SK-N-SH (cell line): ENCODE results near the gene CREBRF. TPM values are rescaled to one million over a fixed set of nuclear protein-coding genes. Genes with fewer than 3 reads are reported as not detected.

ENCODE experiments used
- CTCF ChIA-PET: fragments of 300-600, 350-600 bp; formaldehyde crosslinking; extraction: SDS; loops from one replicate; lab custom pipeline; 2021; lab: Yijun Ruan, JAX
- POLR2A ChIA-PET: fragments of 350-600 bp; sonication (Branson Sonifier 250); formaldehyde crosslinking; extraction: SDS; loops from one replicate; lab custom pipeline; 2020; ENCODE audit warnings: antibody characterized with exemption, inconsistent platforms; lab: Yijun Ruan, JAX
- DNase-seq: peaks from one replicate; pipeline ENCODE4 v3.0.0; 2012
- H2AFZ ChIP-seq: fragments of 200-600 bp; sonication (generic); 2 replicates; pipeline ENCODE4 v1.8.1; 2016; ENCODE audit warnings: antibody characterized with exemption, mild to moderate bottlenecking, low read depth
- H3F3A ChIP-seq: fragments of 200-600 bp; sonication (generic); replicated peaks from 2 replicates; pipeline ENCODE3; 2016; ENCODE audit warnings: antibody characterized with exemption, mild to moderate bottlenecking; ENCODE audit not compliant: insufficient read depth
- H3K27ac ChIP-seq, 2 experiments: fragments of 200-500 bp in 1 of 2; fragments of 200-600 bp in 1 of 2; sonication (Bioruptor generic) in 1 of 2; sonication (generic), shearing (Covaris generic) in 1 of 2; 2 replicates each; pipeline versions ENCODE4 v1.5.1 to v1.6.1; 2014 to 2016; ENCODE audit warnings: low read depth in 2 of 2, inconsistent platforms in 1 of 2, low read length in 1 of 2, mild to moderate bottlenecking in 1 of 2, mixed read lengths in 1 of 2
- H3K27me3 ChIP-seq: fragments of 200-600 bp; sonication (generic), shearing (Covaris generic); 2 replicates; pipeline ENCODE4 v1.6.1; 2016; ENCODE audit warnings: mixed run types; ENCODE audit not compliant: insufficient read depth
- H3K36me3 ChIP-seq, 2 experiments: fragments of 200-500 bp in 1 of 2; fragments of 200-600 bp in 1 of 2; sonication (Bioruptor generic) in 1 of 2; sonication (generic) in 1 of 2; replicated peaks in 1 of 2; 2 replicates each; pipeline versions ENCODE3 to v1.5.1; 2014 to 2016; ENCODE audit warnings: low read length in 1 of 2, mild to moderate bottlenecking in 1 of 2; ENCODE audit not compliant: insufficient read depth in 2 of 2, control insufficient read depth in 1 of 2
- H3K4me1 ChIP-seq, 2 experiments: fragments of 200-500 bp in 1 of 2; fragments of 200-600 bp in 1 of 2; sonication (Bioruptor generic) in 1 of 2; sonication (generic), shearing (Covaris generic) in 1 of 2; 2 replicates each; pipeline versions ENCODE4 v1.5.1 to v1.6.1; 2014 to 2016; ENCODE audit warnings: low read depth in 1 of 2, low read length in 1 of 2, mixed run types in 1 of 2; ENCODE audit not compliant: insufficient read depth in 2 of 2, control insufficient read depth in 1 of 2
- H3K4me2 ChIP-seq: fragments of 200-600 bp; sonication (generic), shearing (Covaris generic); 2 replicates; pipeline ENCODE4 v1.6.1; 2017; ENCODE audit warnings: mixed run types
- H3K4me3 ChIP-seq, 2 experiments: fragments of 200-500 bp in 1 of 2; fragments of 200-600 bp in 1 of 2; sonication (Bioruptor generic) in 1 of 2; sonication (generic), shearing (Covaris generic) in 1 of 2; 2 replicates each; pipeline versions ENCODE4 v1.5.1 to v1.8.1; 2014 to 2016; ENCODE audit warnings: low read depth in 2 of 2, inconsistent platforms in 1 of 2, low read length in 1 of 2, mild to moderate bottlenecking in 1 of 2, mixed read lengths in 1 of 2, moderate library complexity in 1 of 2
- H3K79me2 ChIP-seq: fragments of 200-600 bp; sonication (generic); 2 replicates; pipeline ENCODE4 v1.8.1; 2017; ENCODE audit warnings: mild to moderate bottlenecking; ENCODE audit not compliant: insufficient read depth
- H3K9ac ChIP-seq: fragments of 200-600 bp; sonication (generic); 2 replicates; pipeline ENCODE4 v1.6.1; 2017; ENCODE audit warnings: mixed run types
- H3K9me2 ChIP-seq: fragments of 200-600 bp; sonication (generic); 2 replicates; pipeline ENCODE4 v1.6.1; 2017; ENCODE audit warnings: mixed run types
- H3K9me3 ChIP-seq: fragments of 200-600 bp; sonication (generic); 2 replicates; pipeline ENCODE4 v1.6.1; 2017; ENCODE audit warnings: mixed run types, mild to moderate bottlenecking, moderate library complexity
- H4K20me1 ChIP-seq: fragments of 200-600 bp; sonication (generic); 2 replicates; pipeline ENCODE4 v1.6.1; 2017; ENCODE audit warnings: mild to moderate bottlenecking, mixed run types; ENCODE audit not compliant: insufficient read depth
- CHD2 ChIP-seq: fragments of 150-350 bp; IDR thresholded peaks from 2 replicates; pipeline ENCODE4 v1.6.1; 2018; ENCODE audit warnings: low read length; ENCODE audit not compliant: partially characterized antibody
- CTCF ChIP-seq: fragments of 200-600 bp; sonication (generic); IDR thresholded peaks from 2 replicates; pipeline ENCODE4 v1.6.1; 2017; ENCODE audit warnings: antibody characterized with exemption, mild to moderate bottlenecking, moderate library complexity
- EP300 ChIP-seq, 2 experiments: IDR thresholded peaks; 2 replicates each; pipeline versions ENCODE4 v1.4.0 to v1.6.1; 2012; ENCODE audit warnings: borderline replicate concordance in 1 of 2, low read depth in 1 of 2, low read length in 1 of 2
- FOXM1 ChIP-seq: IDR thresholded peaks from 2 replicates; pipeline ENCODE4 v1.4.0; 2012; ENCODE audit warnings: low read depth, mild to moderate bottlenecking
- GABPA ChIP-seq: IDR thresholded peaks from 2 replicates; pipeline ENCODE4 v1.4.0; 2012; ENCODE audit warnings: low read depth, mild to moderate bottlenecking
- JUND ChIP-seq: IDR thresholded peaks from 2 replicates; pipeline ENCODE4 v1.4.0; 2012
- NFIC ChIP-seq: IDR thresholded peaks from 2 replicates; pipeline ENCODE4 v1.4.0; 2012; ENCODE audit warnings: borderline replicate concordance
- NRF1 ChIP-seq: IDR thresholded peaks from 2 replicates; pipeline ENCODE4 v1.6.1; 2012; ENCODE audit warnings: low read depth, mild to moderate bottlenecking, low read length
- RCOR1 ChIP-seq: fragments of 150-350 bp; IDR thresholded peaks from 2 replicates; pipeline ENCODE4 v1.6.1; 2017; ENCODE audit warnings: antibody characterized with exemption, low read length
- RFX5 ChIP-seq: IDR thresholded peaks from 2 replicates; pipeline ENCODE4 v1.6.1; 2012; ENCODE audit warnings: mild to moderate bottlenecking, improper control_type of control experiment, low read length
- SIN3A ChIP-seq: IDR thresholded peaks from 2 replicates; pipeline ENCODE4 v1.6.1; 2012; ENCODE audit warnings: low read depth, mild to moderate bottlenecking, low read length, moderate library complexity, borderline replicate concordance
- SMC3 ChIP-seq: IDR thresholded peaks from 2 replicates; pipeline ENCODE4 v1.6.1; 2012; ENCODE audit warnings: low read depth, low read length, improper control_type of control experiment
- TAF1 ChIP-seq: IDR thresholded peaks from 2 replicates; pipeline ENCODE4 v1.6.1; 2012; ENCODE audit warnings: low read depth, mild to moderate bottlenecking, low read length, moderate library complexity, borderline replicate concordance
- TCF12 ChIP-seq: IDR thresholded peaks from 2 replicates; pipeline ENCODE4 v1.4.0; 2012
- TEAD4 ChIP-seq: IDR thresholded peaks from 2 replicates; pipeline ENCODE4 v1.4.0; 2012; ENCODE audit warnings: mild to moderate bottlenecking, borderline replicate concordance; ENCODE audit not compliant: insufficient read depth
- YY1 ChIP-seq: IDR thresholded peaks from 2 replicates; pipeline ENCODE4 v1.4.0; 2012; ENCODE audit warnings: low read depth, mild to moderate bottlenecking
- WGBS: methylation state at CpG from one replicate; pipeline ENCODE4 v1.1.6; 2017; ENCODE audit warnings: low lambda C conversion rate; 5-methylcytosine and 5-hydroxymethylcytosine counted together
- polyA plus RNA-seq, 3 experiments: library from polyadenylated mRNA; depleted of rRNA; stranded (reverse); fragments of >200 nt; gene quantifications; 2 replicates each; pipeline ENCODE4 v1.2.3, GENCODE V29; 2012
- TF ChIP-seq, protein P1 (sequence below): IDR thresholded peaks from 2 replicates; pipeline ENCODE4; 2012
- TF ChIP-seq, protein P2 (sequence below): IDR thresholded peaks from 2 replicates; pipeline ENCODE4 v1.6.1; 2012; ENCODE audit warnings: mild to moderate bottlenecking, low read depth, low read length, moderate library complexity

CREBRF gene
- polyA plus RNA-seq, 1 of the 3 experiments (the other 2 are of a cell fraction) = 2.4 TPM

- DNase-seq = no peak
- H2AFZ ChIP-seq = no peak overlapping the region
- H3K4me1 ChIP-seq = no peaks in the 10 kb centered on the region
- H3K79me2 ChIP-seq = no peaks in the 10 kb centered on the region; the same call in 1 of the 2 replicates
- no peaks in the 10 kb centered on the region for H3K9me2 ChIP-seq
- no peak overlapping the region for H3K9ac ChIP-seq
- POLR2A ChIA-PET = no interaction called here
- H3K27ac ChIP-seq = no peak overlapping the region
- no peak overlapping the region for H3K4me2 ChIP-seq
- no peak overlapping the region for H3K4me3 ChIP-seq
- WGBS = 94% methylated on average over 7 of the region's 7 CpGs
- CTCF ChIA-PET = no interaction called here
- peaks cover 0 to 3% of the 10 kb centered on the region in 2 experiments for H3K36me3 ChIP-seq
- no peak for TF ChIP-seq GABPA
- TF ChIP-seq, protein P1, sequence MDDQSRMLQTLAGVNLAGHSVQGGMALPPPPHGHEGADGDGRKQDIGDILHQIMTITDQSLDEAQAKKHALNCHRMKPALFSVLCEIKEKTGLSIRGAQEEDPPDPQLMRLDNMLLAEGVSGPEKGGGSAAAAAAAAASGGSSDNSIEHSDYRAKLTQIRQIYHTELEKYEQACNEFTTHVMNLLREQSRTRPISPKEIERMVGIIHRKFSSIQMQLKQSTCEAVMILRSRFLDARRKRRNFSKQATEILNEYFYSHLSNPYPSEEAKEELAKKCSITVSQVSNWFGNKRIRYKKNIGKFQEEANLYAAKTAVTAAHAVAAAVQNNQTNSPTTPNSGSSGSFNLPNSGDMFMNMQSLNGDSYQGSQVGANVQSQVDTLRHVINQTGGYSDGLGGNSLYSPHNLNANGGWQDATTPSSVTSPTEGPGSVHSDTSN = no peak
- TF ChIP-seq RCOR1 = no peak
- TF ChIP-seq SIN3A = no peak
- no peak for TF ChIP-seq CHD2
- no peak for TF ChIP-seq JUND
- TF ChIP-seq TEAD4 = no peak
- no peak for TF ChIP-seq EP300 (IDR thresholded peaks at IDR 0.05; ENCODE audit: borderline replicate concordance in 1 of 2, low read depth in 1 of 2, low read length in 1 of 2)
- TF ChIP-seq FOXM1 = no peak
- no peak for TF ChIP-seq TCF12
- no peak for TF ChIP-seq YY1
- TF ChIP-seq CTCF = no peak
- no peak for TF ChIP-seq SMC3
- no peak for TF ChIP-seq RFX5
- no peak for TF ChIP-seq NFIC
- TF ChIP-seq NRF1 = no peak
- no peak for TF ChIP-seq TAF1
- no peaks in the 10 kb centered on the region for H3K27me3 ChIP-seq
- H4K20me1 ChIP-seq = no peaks in the 10 kb centered on the region; the same call in 1 of the 2 replicates
- H3K9me3 ChIP-seq = no peaks in the 10 kb centered on the region
- H3F3A ChIP-seq = peaks cover 4% of the 10 kb centered on the region
Measured at GRCh38 chr5:173069671-173070070, 13.5 kb downstream of the CREBRF start.

- H3K27ac ChIP-seq = no peak overlapping the region
- ChIA-PET POLR2A (no interaction called here), CTCF (no interaction called here)
- H3F3A ChIP-seq = no peaks in the 10 kb centered on the region
- no peaks in the 10 kb centered on the region for H3K9me3 ChIP-seq
- H3K36me3 ChIP-seq = no peaks in the 10 kb centered on the region
- no peak overlapping the region for H3K9ac ChIP-seq
- no peak overlapping the region for H3K4me2 ChIP-seq
- no peaks in the 10 kb centered on the region for H3K9me2 ChIP-seq
- H3K4me3 ChIP-seq = no peak overlapping the region
- TF ChIP-seq, protein P2, sequence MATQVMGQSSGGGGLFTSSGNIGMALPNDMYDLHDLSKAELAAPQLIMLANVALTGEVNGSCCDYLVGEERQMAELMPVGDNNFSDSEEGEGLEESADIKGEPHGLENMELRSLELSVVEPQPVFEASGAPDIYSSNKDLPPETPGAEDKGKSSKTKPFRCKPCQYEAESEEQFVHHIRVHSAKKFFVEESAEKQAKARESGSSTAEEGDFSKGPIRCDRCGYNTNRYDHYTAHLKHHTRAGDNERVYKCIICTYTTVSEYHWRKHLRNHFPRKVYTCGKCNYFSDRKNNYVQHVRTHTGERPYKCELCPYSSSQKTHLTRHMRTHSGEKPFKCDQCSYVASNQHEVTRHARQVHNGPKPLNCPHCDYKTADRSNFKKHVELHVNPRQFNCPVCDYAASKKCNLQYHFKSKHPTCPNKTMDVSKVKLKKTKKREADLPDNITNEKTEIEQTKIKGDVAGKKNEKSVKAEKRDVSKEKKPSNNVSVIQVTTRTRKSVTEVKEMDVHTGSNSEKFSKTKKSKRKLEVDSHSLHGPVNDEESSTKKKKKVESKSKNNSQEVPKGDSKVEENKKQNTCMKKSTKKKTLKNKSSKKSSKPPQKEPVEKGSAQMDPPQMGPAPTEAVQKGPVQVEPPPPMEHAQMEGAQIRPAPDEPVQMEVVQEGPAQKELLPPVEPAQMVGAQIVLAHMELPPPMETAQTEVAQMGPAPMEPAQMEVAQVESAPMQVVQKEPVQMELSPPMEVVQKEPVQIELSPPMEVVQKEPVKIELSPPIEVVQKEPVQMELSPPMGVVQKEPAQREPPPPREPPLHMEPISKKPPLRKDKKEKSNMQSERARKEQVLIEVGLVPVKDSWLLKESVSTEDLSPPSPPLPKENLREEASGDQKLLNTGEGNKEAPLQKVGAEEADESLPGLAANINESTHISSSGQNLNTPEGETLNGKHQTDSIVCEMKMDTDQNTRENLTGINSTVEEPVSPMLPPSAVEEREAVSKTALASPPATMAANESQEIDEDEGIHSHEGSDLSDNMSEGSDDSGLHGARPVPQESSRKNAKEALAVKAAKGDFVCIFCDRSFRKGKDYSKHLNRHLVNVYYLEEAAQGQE = no peak
- TF ChIP-seq CHD2 (no peak), NFIC (no peak)
- H2AFZ ChIP-seq = no peak overlapping the region
- 85% methylated on average over 5 of the region's 5 CpGs for WGBS
- H3K79me2 ChIP-seq = no peaks in the 10 kb centered on the region
- no peaks in the 10 kb centered on the region for H3K27me3 ChIP-seq
- no peaks in the 10 kb centered on the region for H3K4me1 ChIP-seq
- no peaks in the 10 kb centered on the region; the same call in 1 of the 2 replicates for H4K20me1 ChIP-seq
- no peak for DNase-seq
Measured at GRCh38 chr5:173075137-173075843, 19.1 kb downstream of the CREBRF start.
